Activated gamma-delta T cell treated with Interleukin-2 at 50 U/mL for 16 hours (primary cell): ENCODE data around the gene TJAP1.
"Not testable (repeated sequence)": the region's sequence is repeated elsewhere in the genome, so short reads cannot be mapped to it uniquely, and the experiment has no call there.

ENCODE experiments used
- DNase-seq: peaks from one replicate; pipeline ENCODE4 v3.0.0-alpha.2; 2020

TJAP1 gene

DNA sequence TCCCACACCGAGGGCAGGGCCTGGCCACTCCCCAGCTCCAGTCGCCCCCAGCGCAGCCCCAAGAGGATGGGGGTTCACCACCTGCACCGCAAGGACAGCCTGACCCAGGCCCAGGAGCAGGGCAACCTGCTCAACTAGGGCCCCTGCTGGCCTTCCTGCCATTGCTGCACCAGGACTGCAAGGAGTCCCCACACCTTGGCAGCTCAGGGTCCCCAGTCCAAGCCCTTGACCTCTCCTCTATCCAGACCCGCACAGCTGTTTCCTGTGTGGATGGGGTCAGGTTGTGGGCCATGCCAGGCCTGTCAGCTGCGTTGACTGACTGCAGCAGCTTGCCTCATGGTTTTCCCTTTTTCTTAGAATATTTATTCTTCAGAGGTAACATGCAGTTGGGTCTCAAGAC, 28.3 kb downstream of the TJAP1 start:
- no peak for DNase-seq

DNA sequence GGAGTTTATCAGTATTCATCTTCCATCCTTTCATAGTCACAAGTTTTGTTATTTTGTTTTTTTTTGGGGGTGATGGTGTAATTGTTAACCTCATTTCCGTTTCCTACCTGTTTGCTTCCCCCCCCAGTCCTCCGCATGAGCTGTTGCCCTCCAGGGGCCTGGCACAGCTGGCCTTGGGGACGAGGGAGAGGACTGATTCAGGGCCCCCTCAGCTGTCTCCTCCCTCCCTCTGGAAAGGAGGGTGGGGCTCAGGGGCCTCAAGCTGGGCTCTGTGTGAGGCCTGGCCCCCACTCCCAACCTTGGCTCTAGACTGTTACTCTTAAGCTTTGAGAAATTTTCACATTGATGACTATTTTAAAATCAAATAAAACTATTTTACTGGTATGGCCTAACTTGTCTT, 28.8 kb downstream of the TJAP1 start:
- DNase-seq: no peak

DNA sequence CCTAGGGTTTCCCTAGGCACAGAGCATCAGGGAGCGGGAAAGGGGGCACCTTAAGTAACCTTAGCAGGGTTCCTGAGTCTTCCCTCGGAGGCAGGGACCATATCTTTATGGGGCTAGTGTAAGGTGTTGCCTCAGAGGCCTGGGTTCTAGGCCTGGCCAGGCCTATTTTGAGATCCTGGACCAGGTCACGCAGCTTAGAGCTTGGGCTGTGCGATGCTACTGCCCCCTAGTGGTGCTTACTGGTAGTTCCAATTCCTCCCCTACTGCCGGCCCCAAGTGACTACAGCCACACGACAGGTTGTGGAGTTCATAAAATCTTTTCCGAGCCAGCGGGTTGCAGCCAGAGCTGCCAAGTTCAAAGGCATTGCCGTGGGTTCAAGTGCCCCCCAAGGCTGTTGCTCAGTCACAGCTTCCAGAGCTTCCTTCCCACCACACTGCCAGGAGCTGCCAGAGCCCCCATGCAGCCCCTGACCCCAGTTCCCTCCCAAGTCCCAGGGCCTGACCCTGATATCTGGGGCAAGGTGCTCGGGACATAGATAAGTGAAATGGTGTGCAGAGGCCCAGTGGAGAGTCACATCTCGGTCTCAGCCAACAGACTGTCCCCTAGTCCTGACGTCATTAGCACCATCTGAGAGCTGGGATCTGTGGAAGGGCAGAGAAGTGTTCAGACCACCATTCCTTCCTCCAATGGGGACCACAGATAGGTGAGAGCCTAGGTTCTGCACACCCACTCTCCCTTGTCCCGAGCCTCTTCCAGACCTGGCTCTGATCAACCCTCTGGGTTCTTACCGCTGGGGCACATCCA, 29.5 kb downstream of the TJAP1 start:
- DNase-seq: peak; percentile 81

- no peak for DNase-seq
Observed at GRCh38 chr6:43508481-43509141, 31.2 kb downstream of the TJAP1 start.

DNA sequence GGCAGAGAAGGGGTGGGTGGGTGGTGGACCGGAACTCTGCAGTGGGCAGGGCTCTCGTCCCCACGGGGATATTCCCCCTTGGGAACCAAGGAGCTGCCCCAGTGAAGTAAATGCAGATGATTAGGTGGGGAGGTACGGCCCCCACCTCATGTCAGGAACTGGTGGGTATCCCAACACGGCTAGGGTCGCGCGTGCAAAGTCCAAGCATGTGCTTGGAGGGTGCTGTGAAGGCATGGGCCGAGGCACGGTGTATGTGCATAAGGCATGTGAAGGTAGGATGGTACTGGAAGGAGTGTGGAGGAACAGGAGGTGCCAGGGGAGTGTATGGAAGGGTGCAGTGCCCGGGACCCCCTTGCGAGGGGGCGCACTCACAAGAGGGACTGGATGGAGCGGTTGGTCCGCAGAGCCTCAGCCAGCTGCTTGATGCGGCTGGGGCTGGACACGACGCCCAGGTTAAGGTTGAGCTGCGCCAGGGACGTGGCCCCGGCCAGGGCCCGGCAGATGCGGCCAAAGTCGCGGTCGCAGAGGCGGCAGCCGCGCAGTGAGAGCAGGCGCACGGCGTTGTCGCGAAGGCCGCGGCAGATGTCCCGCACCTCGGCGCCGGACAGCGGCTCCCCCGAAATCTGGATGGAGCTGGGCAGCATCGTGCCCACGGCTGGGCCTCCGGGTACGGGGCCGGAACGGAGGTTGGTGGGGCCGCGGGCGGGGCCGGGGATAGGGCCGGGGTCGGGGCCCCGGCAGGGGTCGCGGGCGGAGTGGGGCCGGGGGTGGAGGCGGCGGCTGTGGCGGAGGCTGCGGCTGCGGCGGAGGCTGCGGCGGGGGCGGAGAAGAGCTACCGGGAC, 32.0 kb downstream of the TJAP1 start:
- no peak for DNase-seq

- peak; percentile 71 for DNase-seq
Observed at GRCh38 chr6:43509984-43510826, 32.8 kb downstream of the TJAP1 start, which contains the start of gene LRRC73. Gene LRRC73 (minus strand): TSS chr6:43510346. CDS start chr6:43509785, 561 bp downstream.

GRCh38 chr6:43510827-43511163, 33.4 kb downstream of the TJAP1 start:
- no peak for DNase-seq

DNA sequence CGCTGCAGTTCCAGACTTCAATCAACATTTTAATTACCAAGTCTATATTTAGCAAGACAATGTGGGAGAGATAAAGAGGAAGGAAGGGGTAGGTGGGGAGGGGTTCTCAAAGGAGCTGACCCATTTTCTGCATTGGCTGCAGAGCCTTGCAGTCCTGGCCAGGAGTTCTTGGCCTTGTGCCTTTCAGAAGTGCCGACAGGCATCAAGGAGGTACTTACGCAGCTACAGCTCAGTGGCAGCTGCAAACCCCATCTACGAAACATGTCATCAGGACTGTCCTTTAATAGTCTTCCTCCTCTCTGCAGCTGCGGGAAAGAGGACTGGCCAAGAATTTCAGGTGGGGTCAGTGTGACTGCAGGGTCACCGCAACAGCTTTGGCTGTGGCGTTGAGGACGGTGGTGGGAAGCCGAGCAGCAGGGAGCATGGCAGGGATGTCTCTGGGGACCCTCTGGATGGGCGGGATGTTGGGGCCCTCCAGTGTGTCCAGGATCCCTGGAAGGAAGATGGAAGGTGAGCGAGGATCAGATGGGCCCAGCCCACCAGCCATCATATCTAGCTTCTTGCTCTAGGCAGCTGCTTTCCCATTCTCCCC, 34.5 kb downstream of the TJAP1 start:
- no peak for DNase-seq

GRCh38 chr6:43515808-43516207, 38.4 kb downstream of the TJAP1 start:
- no peak for DNase-seq

- DNase-seq: no peak
Observed at GRCh38 chr6:43516367-43516696, 39.0 kb downstream of the TJAP1 start.

GRCh38 chr6:43516697-43517504, 39.5 kb downstream of the TJAP1 start, which contains the start of the genes POLR1C and YIPF3:
Gene POLR1C (plus strand): TSS chr6:43517089. CDS start chr6:43517110, 21 bp downstream.
Gene YIPF3 (minus strand): TSS chr6:43516926. CDS start chr6:43516807, 119 bp downstream.
- peak; percentile 97 for DNase-seq

DNA sequence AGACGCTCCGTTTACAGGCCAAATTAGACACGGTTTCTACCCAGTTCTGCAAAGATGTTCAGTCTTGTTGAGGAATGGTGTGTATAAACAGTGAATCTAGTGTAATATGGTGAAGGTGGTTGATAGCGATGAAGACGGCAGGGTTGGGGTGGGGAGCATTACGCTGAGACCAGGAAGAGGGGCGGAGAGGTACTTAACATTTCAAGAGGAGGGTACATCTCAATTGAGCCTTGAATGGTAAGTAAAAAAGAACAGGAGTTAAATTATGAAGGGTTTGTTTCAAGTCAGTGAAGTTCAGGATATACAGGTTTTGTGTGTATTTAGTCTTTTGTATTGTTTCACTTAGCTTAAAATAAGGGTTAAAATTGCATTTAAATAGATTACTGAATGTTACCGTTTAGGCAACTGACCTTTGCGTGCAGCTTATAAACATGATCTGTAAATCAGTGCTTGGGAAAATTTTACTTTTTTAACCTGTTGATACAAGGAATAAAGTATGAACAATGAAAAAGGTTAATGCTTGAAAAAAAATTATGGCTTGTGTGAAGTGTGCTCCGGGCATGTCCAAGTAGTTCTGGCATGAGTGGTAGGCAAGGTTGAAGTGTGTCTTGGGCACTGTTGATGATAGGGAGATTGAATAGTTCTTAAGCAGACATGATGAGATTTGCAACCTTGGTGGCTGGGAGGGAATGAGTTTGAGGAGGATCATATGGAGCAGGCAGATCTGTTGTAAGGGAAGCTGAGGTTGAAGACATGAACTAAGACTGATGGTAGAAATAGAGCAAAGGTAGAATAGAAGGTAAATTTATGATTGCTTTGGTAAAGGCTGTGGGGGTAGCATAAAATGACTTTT, 40.4 kb downstream of the TJAP1 start:
- DNase-seq: no peak

DNA sequence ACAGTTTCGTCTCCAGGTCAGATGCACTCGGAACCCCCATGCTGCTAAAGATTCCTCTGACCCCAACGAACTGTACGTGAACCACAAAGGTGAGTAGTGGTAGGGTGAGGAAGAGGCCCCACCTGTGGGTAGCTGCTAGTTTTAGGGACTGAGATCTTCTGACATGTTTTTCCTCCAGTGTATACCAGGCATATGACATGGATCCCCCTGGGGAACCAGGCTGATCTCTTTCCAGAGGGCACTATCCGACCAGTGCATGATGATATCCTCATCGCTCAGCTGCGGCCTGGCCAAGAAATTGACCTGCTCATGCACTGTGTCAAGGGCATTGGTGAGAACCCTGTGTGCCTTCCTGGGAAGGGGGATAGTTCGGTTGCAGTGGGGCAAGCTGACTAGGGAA, 42.7 kb downstream of the TJAP1 start:
- no peak for DNase-seq

- DNase-seq: no peak
Observed at GRCh38 chr6:43521836-43522235, 44.5 kb downstream of the TJAP1 start.

GRCh38 chr6:43522547-43523261, 45.3 kb downstream of the TJAP1 start:
- DNase-seq: no peak

DNA sequence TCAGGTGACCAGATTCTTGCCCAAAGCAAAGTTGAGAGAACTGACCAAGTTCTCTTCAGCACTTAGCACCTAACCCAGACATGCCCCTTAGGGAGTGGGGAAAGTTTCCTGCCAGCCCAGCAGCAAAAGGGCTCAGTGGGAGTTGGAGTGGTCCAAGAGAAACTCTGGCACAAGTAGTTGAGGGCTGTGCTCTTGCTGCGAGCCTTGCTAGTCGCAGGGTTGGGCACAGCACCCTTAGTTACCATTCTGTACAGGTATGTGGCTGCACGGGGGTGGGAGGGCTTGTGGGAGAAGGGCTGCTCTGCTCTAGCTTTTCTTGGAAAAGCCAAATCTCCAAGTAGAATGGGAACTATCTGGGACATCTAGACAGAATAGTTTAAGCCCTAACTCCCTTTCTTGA, 45.9 kb downstream of the TJAP1 start:
- no peak for DNase-seq

DNA sequence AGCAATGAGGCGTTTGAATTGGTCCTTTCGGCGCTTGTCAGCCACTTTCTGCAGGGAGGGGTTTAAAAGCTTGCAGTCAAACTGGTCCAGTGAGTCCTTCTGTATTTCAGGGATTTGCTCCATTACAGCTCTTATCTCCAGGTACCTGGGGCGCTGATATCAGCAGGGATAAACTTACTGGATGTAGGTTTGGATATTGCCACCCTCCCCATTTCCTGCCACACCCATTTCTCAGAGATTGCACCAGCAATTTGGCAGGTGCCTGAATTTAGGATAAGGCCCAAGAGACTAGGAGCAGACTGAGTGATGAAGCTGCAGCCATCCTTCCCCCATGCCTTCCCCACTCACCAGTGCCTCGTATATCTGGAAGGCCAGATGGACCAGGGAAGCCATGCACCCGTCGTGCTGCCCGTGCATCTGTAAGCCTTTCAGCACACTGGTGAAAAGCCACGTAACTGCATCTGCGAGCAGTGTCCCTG, 47.2 kb downstream of the TJAP1 start:
- no peak for DNase-seq

- DNase-seq: no peak
Observed at GRCh38 chr6:43532201-43532600, 54.8 kb downstream of the TJAP1 start.

DNA sequence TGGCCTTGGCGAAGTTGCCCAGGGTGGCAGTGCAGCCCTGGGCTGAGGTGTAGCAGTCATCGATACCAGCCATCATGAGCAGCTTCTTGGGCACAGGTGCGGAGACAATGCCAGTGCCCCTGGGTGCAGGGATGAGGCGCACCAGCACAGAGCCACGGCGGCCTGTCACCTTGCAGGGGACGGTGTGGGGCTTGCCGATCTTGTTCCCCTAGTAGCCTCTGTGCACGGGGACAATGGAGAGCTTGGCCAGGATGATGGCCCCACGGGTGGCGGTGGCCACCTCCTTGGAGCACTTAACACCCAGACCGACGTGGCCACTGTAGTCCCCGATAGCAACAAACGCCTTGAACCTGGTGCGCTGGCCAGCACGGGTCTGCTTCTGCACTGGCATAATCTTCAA, 61.6 kb downstream of the TJAP1 start:
- not testable (repeated sequence) for DNase-seq
